Neural crest cell (in vitro differentiated cells): ENCODE measurements around the gene ADRA2B. TPM values are rescaled to one million over a fixed set of nuclear protein-coding genes. Genes with fewer than 3 reads are reported as not detected.

Experiments used
- DNase-seq: peaks from one replicate; pipeline ENCODE4 v3.0.0; 2021; ENCODE audit warnings: low read depth, mixed read lengths, low spot score
- H3K27ac Mint-ChIP-seq: one replicate; pipeline ENCODE4 v1.8.0; 2021; ENCODE audit warnings: mild to moderate bottlenecking, mixed read lengths; ENCODE audit not compliant: unreplicated experiment
- H3K27me3 Mint-ChIP-seq: 2 replicates; pipeline ENCODE4 v1.8.0; 2021; ENCODE audit warnings: low read depth, mild to moderate bottlenecking, mixed read lengths
- H3K36me3 Mint-ChIP-seq: 2 replicates; pipeline ENCODE4 v1.8.0; 2021; ENCODE audit warnings: low read depth, mild to moderate bottlenecking, mixed read lengths
- H3K4me1 Mint-ChIP-seq: 2 replicates; pipeline ENCODE4 v1.8.0; 2021; ENCODE audit warnings: mixed read lengths
- H3K4me3 Mint-ChIP-seq: one replicate; pipeline ENCODE4 v1.8.0; 2021; ENCODE audit warnings: mild to moderate bottlenecking, mixed read lengths
- H3K9me3 Mint-ChIP-seq: 2 replicates; pipeline ENCODE4 v1.8.0; 2021; ENCODE audit warnings: mixed read lengths
- CTCF ChIP-seq: fragments of 200-600 bp; sonication (generic); conservative IDR thresholded peaks from 2 replicates; pipeline ENCODE4 v1.5.0; 2021; ENCODE audit warnings: antibody characterized with exemption, mild to moderate bottlenecking
- total RNA-seq: library from RNA; stranded (reverse); gene quantifications from 2 replicates; pipeline ENCODE4 v1.2.1, GENCODE V29; 2021

Gene ADRA2B
- total RNA-seq, 1 donor from 2014 or later: 0.79 TPM

GRCh38 chr2:96111257-96111640 lies 5.1 kb downstream of the ADRA2B start:
- H3K27ac Mint-ChIP-seq: no peak overlapping the region
- no peak for DNase-seq
- H3K4me3 Mint-ChIP-seq: no peak overlapping the region
- peaks cover 19% of the 10 kb centered on the region for H3K4me1 Mint-ChIP-seq
- H3K27me3 Mint-ChIP-seq: peaks cover 9% of the 10 kb centered on the region
- no peaks in the 10 kb centered on the region for H3K36me3 Mint-ChIP-seq
- TF ChIP-seq CTCF: no peak
- H3K9me3 Mint-ChIP-seq: no peaks in the 10 kb centered on the region

GRCh38 chr2:96110621-96111256 lies 5.6 kb downstream of the ADRA2B start:
- H3K9me3 Mint-ChIP-seq: no peaks in the 10 kb centered on the region
- H3K27me3 Mint-ChIP-seq: peaks cover 6% of the 10 kb centered on the region

GRCh38 chr2:96109931-96110511 lies 6.3 kb downstream of the ADRA2B start:
- Mint-ChIP-seq H3K9me3 (peaks cover under 1% of the 10 kb centered on the region), H3K27me3 (no peaks in the 10 kb centered on the region), H3K4me3 (no peak overlapping the region), H3K36me3 (no peaks in the 10 kb centered on the region), H3K4me1 (peaks cover 21% of the 10 kb centered on the region), H3K27ac (no peak overlapping the region)
- TF ChIP-seq CTCF: no peak
- DNase-seq: no peak

More at GRCh38 chr2:96110621-96111256, 5.6 kb downstream of the ADRA2B start:
- peaks cover 19% of the 10 kb centered on the region for H3K4me1 Mint-ChIP-seq
- H3K36me3 Mint-ChIP-seq: no peaks in the 10 kb centered on the region
- no peak for DNase-seq
- H3K27ac Mint-ChIP-seq: no peak overlapping the region
- TF ChIP-seq CTCF: no peak
- no peak overlapping the region for H3K4me3 Mint-ChIP-seq

- TF ChIP-seq CTCF: no peak
- no peaks in the 10 kb centered on the region for H3K36me3 Mint-ChIP-seq
- peaks cover 24% of the 10 kb centered on the region for H3K4me1 Mint-ChIP-seq
- DNase-seq: no peak
- peaks cover 4% of the 10 kb centered on the region for H3K9me3 Mint-ChIP-seq
- H3K4me3 Mint-ChIP-seq: no peak overlapping the region
- H3K27me3 Mint-ChIP-seq: no peaks in the 10 kb centered on the region
- H3K27ac Mint-ChIP-seq: peak overlapping the region; percentile 41
Measured at GRCh38 chr2:96109361-96109680, 7.0 kb downstream of the ADRA2B start.

- peak overlapping the region; percentile 27 for H3K4me3 Mint-ChIP-seq
- no peaks in the 10 kb centered on the region for H3K27me3 Mint-ChIP-seq
- H3K27ac Mint-ChIP-seq: peak overlapping the region; percentile 41
- no peak for TF ChIP-seq CTCF
- peaks cover 24% of the 10 kb centered on the region for H3K4me1 Mint-ChIP-seq
- peaks cover 4% of the 10 kb centered on the region for H3K9me3 Mint-ChIP-seq
- H3K36me3 Mint-ChIP-seq: no peaks in the 10 kb centered on the region
- DNase-seq: no peak
Measured at GRCh38 chr2:96108541-96109360, 7.6 kb downstream of the ADRA2B start.
